OCI-LY7 (cell line): ENCODE measurements around the gene EED. TPM values are rescaled to one million over a fixed set of nuclear protein-coding genes. Genes with fewer than 3 reads are reported as not detected.

ENCODE experiments used
- BruUV-seq: library from RNA; stranded (reverse); fragments of 400-500 nt; replicated peaks from 2 replicates; lab custom pipeline; 2021; lab: Mats Ljungman, UMichigan
- CTCF ChIA-PET: fragments of 300-600 bp; sonication (Branson Sonifier 250); formaldehyde crosslinking; loops from one replicate; lab custom pipeline; 2022; ENCODE audit warnings: antibody characterized with exemption; ENCODE audit not compliant: unreplicated experiment; lab: Charles Lee
- POLR2A ChIA-PET: fragments of 300-600 bp; sonication (Branson Sonifier 250); formaldehyde crosslinking; loops from one replicate; lab custom pipeline; 2022; ENCODE audit warnings: antibody characterized with exemption; lab: Charles Lee
- DNase-seq: peaks from one replicate; pipeline ENCODE4 v3.0.0-alpha.2; 2015; ENCODE audit warnings: low spot score
- H2AFZ ChIP-seq: fragments of 200-600 bp; sonication (generic), shearing (Covaris generic); 2 replicates; pipeline ENCODE4 v1.6.1; 2014; ENCODE audit warnings: mild to moderate bottlenecking, antibody characterized with exemption, low read length, moderate library complexity
- H3K27ac ChIP-seq: fragments of 200-600 bp; sonication (generic); 2 replicates; pipeline ENCODE4 v1.5.1; 2014; ENCODE audit warnings: mixed run types, low read depth, mild to moderate bottlenecking, moderate library complexity, low read length, inconsistent platforms; ENCODE audit not compliant: poor library complexity, severe bottlenecking
- H3K36me3 ChIP-seq: fragments of 200-600 bp; sonication (generic); 2 replicates; pipeline ENCODE4 v1.6.1; 2014; ENCODE audit warnings: mild to moderate bottlenecking, antibody characterized with exemption, low read length, moderate library complexity, mixed read lengths; ENCODE audit not compliant: insufficient read depth
- H3K4me1 ChIP-seq: fragments of 200-600 bp; sonication (generic); 2 replicates; pipeline ENCODE4 v1.5.1; 2014; ENCODE audit warnings: mild to moderate bottlenecking, low read length; ENCODE audit not compliant: insufficient read depth, poor library complexity, severe bottlenecking
- H3K4me2 ChIP-seq: fragments of 200-600 bp; sonication (generic); 2 replicates; pipeline ENCODE4 v1.6.1; 2014; ENCODE audit warnings: mild to moderate bottlenecking, low read length
- H3K4me3 ChIP-seq: fragments of 200-600 bp; sonication (generic); 2 replicates; pipeline ENCODE4 v1.5.1; 2014; ENCODE audit warnings: mild to moderate bottlenecking, low read depth, low read length; ENCODE audit not compliant: poor library complexity, severe bottlenecking
- H3K79me2 ChIP-seq: fragments of 200-600 bp; sonication (generic); 2 replicates; pipeline ENCODE4 v1.6.1; 2016; ENCODE audit warnings: low read depth, mild to moderate bottlenecking, low read length, moderate library complexity, mixed read lengths; ENCODE audit not compliant: insufficient read depth
- H3K9me2 ChIP-seq: fragments of 200-600 bp; sonication (generic); 2 replicates; pipeline ENCODE4 v1.6.1; 2016; ENCODE audit warnings: mild to moderate bottlenecking, low read length, mixed read lengths; ENCODE audit not compliant: insufficient read depth
- H3K9me3 ChIP-seq: fragments of 200-600 bp; sonication (generic); 2 replicates; pipeline ENCODE4 v1.6.1; 2014; ENCODE audit warnings: mild to moderate bottlenecking, mixed run types, low read length, mixed read lengths
- H4K20me1 ChIP-seq: fragments of 200-600 bp; sonication (generic); 2 replicates; pipeline ENCODE4 v1.6.1; 2014; ENCODE audit warnings: mild to moderate bottlenecking, antibody characterized with exemption, low read length, moderate library complexity, mixed read lengths; ENCODE audit not compliant: insufficient read depth
- EZH2phosphoT487 ChIP-seq: fragments of 200-600 bp; sonication (generic); IDR thresholded peaks from 2 replicates; pipeline ENCODE4 v1.6.1; 2018; ENCODE audit warnings: low read depth, borderline replicate concordance, mild to moderate bottlenecking, mixed run types, antibody characterized with exemption, low read length, moderate library complexity, mixed read lengths
- intact Hi-C: fragments of 100-400 bp; cut with micrococcal nuclease; formaldehyde crosslinking; loops from one replicate; pipeline ENCODE4 v1.10.0; 2022; ENCODE audit not compliant: unreplicated experiment
- total RNA-seq, 2 experiments: library from RNA; depleted of rRNA in 1 of 2; stranded (reverse); fragments of >200 nt in 1 of 2; shearing (Covaris generic) in 1 of 2; gene quantifications; 2 replicates each; pipeline ENCODE4 v1.2.3, GENCODE V29; 2014 to 2022
- TF ChIP-seq, protein P1 (sequence below): fragments of 200-600 bp; sonication (generic); conservative IDR thresholded peaks from 2 replicates; pipeline ENCODE4 v1.5.1; 2014; ENCODE audit warnings: mild to moderate bottlenecking, antibody characterized with exemption, low read length, moderate library complexity, mixed read lengths

Gene EED
- total RNA-seq, 2 experiments from 2014 or later: 25.2 to 40.2 TPM

- no peaks in the 10 kb centered on the region for H3K9me3 ChIP-seq
- ChIA-PET CTCF (no interaction called here), POLR2A (interaction anchor here (0.7 to 1.2 kb wide), 3 partner anchors 13 to 528 kb away, joined by 3 to 4 read pairs (median 4); no protein-coding TSS in a partner anchor)
- H3K4me3 ChIP-seq: no peak overlapping the region
- DNase-seq: no peak
- no peaks in the 10 kb centered on the region for H3K4me1 ChIP-seq
- TF ChIP-seq, protein P1, sequence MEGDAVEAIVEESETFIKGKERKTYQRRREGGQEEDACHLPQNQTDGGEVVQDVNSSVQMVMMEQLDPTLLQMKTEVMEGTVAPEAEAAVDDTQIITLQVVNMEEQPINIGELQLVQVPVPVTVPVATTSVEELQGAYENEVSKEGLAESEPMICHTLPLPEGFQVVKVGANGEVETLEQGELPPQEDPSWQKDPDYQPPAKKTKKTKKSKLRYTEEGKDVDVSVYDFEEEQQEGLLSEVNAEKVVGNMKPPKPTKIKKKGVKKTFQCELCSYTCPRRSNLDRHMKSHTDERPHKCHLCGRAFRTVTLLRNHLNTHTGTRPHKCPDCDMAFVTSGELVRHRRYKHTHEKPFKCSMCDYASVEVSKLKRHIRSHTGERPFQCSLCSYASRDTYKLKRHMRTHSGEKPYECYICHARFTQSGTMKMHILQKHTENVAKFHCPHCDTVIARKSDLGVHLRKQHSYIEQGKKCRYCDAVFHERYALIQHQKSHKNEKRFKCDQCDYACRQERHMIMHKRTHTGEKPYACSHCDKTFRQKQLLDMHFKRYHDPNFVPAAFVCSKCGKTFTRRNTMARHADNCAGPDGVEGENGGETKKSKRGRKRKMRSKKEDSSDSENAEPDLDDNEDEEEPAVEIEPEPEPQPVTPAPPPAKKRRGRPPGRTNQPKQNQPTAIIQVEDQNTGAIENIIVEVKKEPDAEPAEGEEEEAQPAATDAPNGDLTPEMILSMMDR: no peak
- TF ChIP-seq EZH2phosphoT487: no peak
- peaks cover 83% of the 10 kb centered on the region for H3K36me3 ChIP-seq
- intact Hi-C loops: no loop called here
- no peak overlapping the region for H3K4me2 ChIP-seq
- no TSS peak for BruUV-seq
- H3K79me2 ChIP-seq: peaks cover 3% of the 10 kb centered on the region; the same call in 1 of the 2 replicates
- H2AFZ ChIP-seq: no peak overlapping the region
- no peaks in the 10 kb centered on the region for H3K9me2 ChIP-seq
- H4K20me1 ChIP-seq: no peaks in the 10 kb centered on the region
- no peak overlapping the region for H3K27ac ChIP-seq
These were observed 20.6 kb downstream of the EED start for GRCh38 chr11:86265194-86265593.

GRCh38 chr11:86269645-86270044 is 25.1 kb downstream of the EED start:
- Histone ChIP-seq H3K27ac (no peak overlapping the region), H3K36me3 (peaks cover 76% of the 10 kb centered on the region), H2AFZ (no peak overlapping the region), H3K9me3 (no peaks in the 10 kb centered on the region), H3K9me2 (no peaks in the 10 kb centered on the region), H3K4me2 (no peak overlapping the region), H3K79me2 (peaks cover 26% of the 10 kb centered on the region; the same call in 1 of the 2 replicates), H3K4me1 (no peaks in the 10 kb centered on the region), H3K4me3 (no peak overlapping the region), H4K20me1 (no peaks in the 10 kb centered on the region)
- DNase-seq: no peak
- ChIA-PET CTCF (no interaction called here), POLR2A (interaction anchor here (1.2 kb wide), 1 partner anchor 9 kb away, joined by 4 read pairs; no protein-coding TSS in a partner anchor)
- intact Hi-C loops: no loop called here
- BruUV-seq: no TSS peak
- no peak for TF ChIP-seq EZH2phosphoT487
- TF ChIP-seq, protein P1: no peak

DNA sequence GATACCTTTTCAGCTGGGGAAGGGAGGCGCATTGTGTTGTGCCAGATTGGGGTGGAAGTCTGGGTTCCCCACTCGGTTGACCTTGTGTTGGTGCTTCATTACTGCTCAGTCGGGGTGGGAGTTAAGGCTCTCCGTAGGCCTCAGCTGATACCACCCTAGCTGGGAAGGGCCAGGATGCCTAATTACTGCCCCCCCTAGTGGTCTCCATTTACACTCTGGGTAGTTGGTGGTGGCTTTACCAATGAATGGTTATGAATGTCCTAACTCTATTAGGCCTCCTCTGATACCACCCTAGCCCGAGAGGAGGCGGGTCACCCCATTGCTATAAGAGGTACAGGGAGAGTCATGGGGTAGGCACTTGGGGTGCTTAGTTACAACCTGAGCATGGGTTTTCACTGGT is 29.9 kb downstream of the EED start:
- Histone ChIP-seq H4K20me1 (no peaks in the 10 kb centered on the region), H3K79me2 (peaks cover 33% of the 10 kb centered on the region; the same call in 1 of the 2 replicates), H3K4me2 (no peak overlapping the region), H3K36me3 (peaks cover 88% of the 10 kb centered on the region), H3K4me3 (no peak overlapping the region), H3K9me2 (no peaks in the 10 kb centered on the region), H3K4me1 (no peaks in the 10 kb centered on the region), H2AFZ (no peak overlapping the region), H3K27ac (no peak overlapping the region), H3K9me3 (no peaks in the 10 kb centered on the region)
- intact Hi-C loops: no loop called here
- DNase-seq: no peak
- ChIA-PET CTCF (no interaction called here), POLR2A (no interaction called here)
- no TSS peak for BruUV-seq
- TF ChIP-seq EZH2phosphoT487: no peak
- TF ChIP-seq, protein P1: peak; percentile 48; the same call in 1 of the 2 replicates
